Left lung (tissue), 10 donors: ENCODE data around the gene SYP. TPM values are rescaled to one million over a fixed set of nuclear protein-coding genes. Genes with fewer than 3 reads are reported as not detected.
A peak's percentile ranks its signal among the peaks of the same experiment; 100 is the strongest.

ENCODE experiments used
- ATAC-seq: fragments of 200-7000 bp; cut with Tn5 transposase; one replicate; pipeline ENCODE4 v1.9.1; 2020; ENCODE audit warnings: moderate library complexity
- DNase-seq, 4 donors: peaks; one replicate each; pipeline ENCODE4 v3.0.0-alpha.2; 2013 to 2020
- H3K27ac ChIP-seq, 2 donors: fragments of 200-600 bp; sonication (generic) in 1 of 2; one replicate each; pipeline versions ENCODE4 v1.5.0 to v1.8.0; 2020 to 2021
- H3K27me3 ChIP-seq, 2 donors: fragments of 200-600 bp; sonication (generic) in 1 of 2; one replicate each; pipeline versions ENCODE4 v1.5.0 to v1.8.0; 2020 to 2021
- H3K36me3 ChIP-seq, 2 donors: fragments of 200-600 bp; sonication (generic) in 1 of 2; one replicate each; pipeline versions ENCODE4 v1.5.0 to v1.8.0; 2020 to 2021
- H3K4me1 ChIP-seq, 2 donors: fragments of 200-600 bp; one replicate each; pipeline ENCODE4 v1.8.0; 2021
- H3K4me3 ChIP-seq, 2 donors: fragments of 200-600 bp; sonication (generic) in 1 of 2; one replicate each; pipeline versions ENCODE4 v1.5.0 to v1.8.0; 2020 to 2021; ENCODE audit warnings: mild to moderate bottlenecking in 1 of 2
- H3K9me3 ChIP-seq, 2 donors: fragments of 200-600 bp; sonication (generic) in 1 of 2; one replicate each; pipeline versions ENCODE4 v1.5.0 to v1.8.0; 2020 to 2021
- intact Hi-C, 2 donors: fragments of 100-400 bp; cut with DNase I; formaldehyde crosslinking; loops; one replicate each; pipeline versions ENCODE4 v1.11.2 to v1.14.2; 2022
- polyA plus RNA-seq, 6 donors: library from polyadenylated mRNA; unstranded; fragments of 120-200 nt; gene quantifications; one replicate each; pipeline ENCODE4 v1.2.1, GENCODE V29; 2013; ENCODE audit not compliant: insufficient read length in 6 of 6
- total RNA-seq, 2 donors: library from RNA; stranded (reverse); fragmentation: NEBNext Ultra II Directional; extraction: Animal tissue kit (Norgen Biotek cat#: 25700); gene quantifications; one replicate each; pipeline ENCODE4 v1.2.1, GENCODE V29; 2021
- TF ChIP-seq, protein P1 (sequence below), 2 donors: fragments of 200-600 bp; sonication (generic) in 1 of 2; IDR thresholded peaks; one replicate each; pipeline versions ENCODE4 v1.5.0 to v1.8.0; 2021; ENCODE audit warnings: antibody characterized with exemption in 2 of 2
- donor health status: DM: no; HTN: yes; CAD: no.
- donor health status: DM: no; HTN: no; CAD: no.

The SYP gene
- total and polyA plus RNA-seq, 8 donors = 2.1 to 4.2 (median 3.0) TPM

DNA sequence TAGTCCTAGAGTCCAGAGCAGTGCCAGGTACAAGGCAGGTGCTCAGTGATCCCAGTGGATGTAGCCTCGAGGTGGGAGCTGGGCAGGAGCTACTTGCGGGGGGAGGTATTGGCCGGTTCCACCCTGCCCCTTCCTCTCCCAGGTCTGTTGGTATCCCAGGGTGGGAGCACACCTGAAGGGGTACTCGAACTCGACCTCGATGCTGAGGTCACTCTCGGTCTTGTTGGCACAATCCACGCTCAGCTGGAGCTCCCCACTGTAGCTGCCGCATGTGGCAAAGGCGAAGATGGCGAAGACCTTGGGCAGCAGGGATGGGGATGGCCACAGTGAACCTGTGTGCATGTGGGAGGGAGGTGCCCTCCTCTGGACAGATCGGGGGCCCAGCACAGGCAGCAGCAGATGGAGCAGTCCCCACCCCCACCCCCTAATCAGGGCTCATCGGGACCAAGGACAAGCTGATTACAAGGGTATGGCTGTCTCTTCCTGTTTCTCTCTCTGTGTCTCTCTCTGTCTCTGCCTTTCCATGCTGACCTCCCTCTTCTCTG, 2.4 kb downstream of the SYP start:
- H3K27ac ChIP-seq = no peak overlapping the region
- H3K27me3 ChIP-seq = no peaks in the 10 kb centered on the region
- H3K4me3 ChIP-seq = no peak overlapping the region
- H3K4me1 ChIP-seq = no peaks in the 10 kb centered on the region
- ATAC-seq (no peak), DNase-seq (no peak)
- H3K9me3 ChIP-seq = no peaks in the 10 kb centered on the region
- intact Hi-C loops = no loop called here
- TF ChIP-seq, protein P1, sequence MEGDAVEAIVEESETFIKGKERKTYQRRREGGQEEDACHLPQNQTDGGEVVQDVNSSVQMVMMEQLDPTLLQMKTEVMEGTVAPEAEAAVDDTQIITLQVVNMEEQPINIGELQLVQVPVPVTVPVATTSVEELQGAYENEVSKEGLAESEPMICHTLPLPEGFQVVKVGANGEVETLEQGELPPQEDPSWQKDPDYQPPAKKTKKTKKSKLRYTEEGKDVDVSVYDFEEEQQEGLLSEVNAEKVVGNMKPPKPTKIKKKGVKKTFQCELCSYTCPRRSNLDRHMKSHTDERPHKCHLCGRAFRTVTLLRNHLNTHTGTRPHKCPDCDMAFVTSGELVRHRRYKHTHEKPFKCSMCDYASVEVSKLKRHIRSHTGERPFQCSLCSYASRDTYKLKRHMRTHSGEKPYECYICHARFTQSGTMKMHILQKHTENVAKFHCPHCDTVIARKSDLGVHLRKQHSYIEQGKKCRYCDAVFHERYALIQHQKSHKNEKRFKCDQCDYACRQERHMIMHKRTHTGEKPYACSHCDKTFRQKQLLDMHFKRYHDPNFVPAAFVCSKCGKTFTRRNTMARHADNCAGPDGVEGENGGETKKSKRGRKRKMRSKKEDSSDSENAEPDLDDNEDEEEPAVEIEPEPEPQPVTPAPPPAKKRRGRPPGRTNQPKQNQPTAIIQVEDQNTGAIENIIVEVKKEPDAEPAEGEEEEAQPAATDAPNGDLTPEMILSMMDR (IDR thresholded peaks at IDR 0.05) = no peak
- no peaks in the 10 kb centered on the region for H3K36me3 ChIP-seq

DNA sequence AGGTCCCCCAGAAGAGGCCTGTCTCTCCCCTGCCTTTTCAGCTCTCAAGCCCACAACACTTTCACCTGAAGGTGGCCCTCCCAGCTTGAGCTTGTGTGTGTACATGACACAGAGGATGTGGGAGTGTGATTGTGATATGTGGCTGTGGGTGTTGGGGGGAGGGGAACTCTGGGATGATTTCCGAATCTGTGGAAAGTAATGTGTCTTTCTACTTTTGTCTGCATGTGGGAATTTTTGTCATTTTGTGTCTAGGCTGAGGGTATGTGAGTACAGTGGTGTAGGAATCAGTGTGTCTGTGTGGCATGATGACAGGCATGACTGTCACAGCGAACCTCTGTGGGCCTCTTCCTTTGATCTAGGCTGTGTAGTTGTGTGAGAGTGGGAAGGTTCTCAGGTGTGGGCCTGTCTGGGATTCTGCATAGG, 6.4 kb downstream of the SYP start:
- intact Hi-C loops = no loop called here
- TF ChIP-seq, protein P1 (IDR thresholded peaks at IDR 0.05) = no peak
- H3K4me1 ChIP-seq = peaks cover 0 to 9% of the 10 kb centered on the region in 2 donors
- H3K9me3 ChIP-seq = no peaks in the 10 kb centered on the region
- H3K4me3 ChIP-seq = no peak overlapping the region
- no peaks in the 10 kb centered on the region for H3K36me3 ChIP-seq
- ATAC-seq = no peak
- DNase-seq = no peak
- H3K27ac ChIP-seq = no peak overlapping the region
- H3K27me3 ChIP-seq = no peaks in the 10 kb centered on the region

DNA sequence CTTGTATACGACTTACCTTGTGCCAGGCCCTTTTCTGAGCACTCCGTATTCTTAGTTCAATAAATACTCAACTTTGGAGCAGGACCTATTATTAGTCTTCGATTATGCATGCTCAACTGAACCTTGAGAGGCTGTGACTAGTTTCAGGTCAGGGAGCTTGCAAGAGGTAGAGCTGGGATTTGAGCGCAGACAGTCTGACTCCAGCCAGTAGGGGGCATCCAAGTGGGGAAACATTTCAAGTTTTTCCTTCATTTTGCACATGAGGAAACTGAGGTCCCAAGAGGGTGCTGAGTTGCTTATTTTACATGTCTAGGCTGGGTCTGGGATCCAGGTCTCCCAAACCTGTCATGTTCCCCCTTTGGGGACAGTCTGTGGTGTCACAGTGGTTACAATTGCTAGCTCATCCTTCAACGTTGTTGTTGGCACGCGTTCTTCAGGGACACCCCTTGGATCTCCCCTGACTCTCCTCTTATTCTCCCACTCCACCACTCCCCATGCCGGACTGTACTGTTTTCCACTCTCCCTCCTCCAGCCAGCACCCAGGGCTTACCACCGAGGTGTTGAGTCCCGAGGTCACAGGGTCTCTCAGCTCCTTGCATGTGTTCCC, 7.2 kb downstream of the SYP start:
- DNase-seq (no peak), ATAC-seq (no peak)
- H3K4me3 ChIP-seq = no peak overlapping the region
- H3K9me3 ChIP-seq = no peaks in the 10 kb centered on the region
- no peaks in the 10 kb centered on the region for H3K36me3 ChIP-seq
- peaks cover 0 to 9% of the 10 kb centered on the region in 2 donors for H3K4me1 ChIP-seq
- no peaks in the 10 kb centered on the region for H3K27me3 ChIP-seq
- no peak overlapping the region for H3K27ac ChIP-seq
- TF ChIP-seq, protein P1 (IDR thresholded peaks at IDR 0.05) = peak; percentile 41 to 44
- intact Hi-C loops = no loop called here

DNA sequence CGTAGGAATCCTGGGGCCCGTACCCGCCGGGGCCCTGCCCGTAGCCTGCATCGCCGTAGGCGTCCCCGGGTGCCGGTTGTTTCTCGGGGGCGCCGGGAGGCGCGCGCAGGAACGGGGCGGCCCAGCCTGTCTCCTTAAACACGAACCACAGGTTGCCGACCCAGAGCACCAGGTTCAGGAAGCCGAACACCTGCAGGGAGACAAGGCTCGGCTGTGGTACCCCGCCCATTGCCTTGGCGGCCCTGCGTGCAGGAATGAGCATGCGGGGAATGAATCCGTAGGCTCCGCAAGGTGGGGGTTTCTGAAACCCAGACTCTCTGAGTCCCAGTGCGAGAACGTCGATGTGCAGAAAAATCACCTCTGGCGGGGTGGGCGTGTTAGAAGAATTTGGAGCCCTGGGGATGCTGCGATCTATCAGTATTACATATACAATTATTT, 8.4 kb downstream of the SYP start:
- ATAC-seq = peak; percentile 0
- intact Hi-C loops = no loop called here

More for the DNA sequence above, 8.4 kb downstream of the SYP start:
- TF ChIP-seq, protein P1 (IDR thresholded peaks at IDR 0.05) = no peak
- Histone ChIP-seq H3K4me1 (peaks cover 0 to 9% of the 10 kb centered on the region in 2 donors), H3K4me3 (peak overlapping the region; percentile 52 to 60), H3K27ac (peak overlapping the region; percentile 84 to 93), H3K9me3 (no peaks in the 10 kb centered on the region), H3K27me3 (no peaks in the 10 kb centered on the region), H3K36me3 (no peaks in the 10 kb centered on the region)
- no peak for DNase-seq
